ENCODE data around the gene PDGFRB. TPM values are rescaled to one million over a fixed set of nuclear protein-coding genes. Genes with fewer than 3 reads are reported as not detected.

Gene PDGFRB
- total RNA-seq, 4 donors from 2014 or later, result 148 to 225 (median 191) TPM

DNA sequence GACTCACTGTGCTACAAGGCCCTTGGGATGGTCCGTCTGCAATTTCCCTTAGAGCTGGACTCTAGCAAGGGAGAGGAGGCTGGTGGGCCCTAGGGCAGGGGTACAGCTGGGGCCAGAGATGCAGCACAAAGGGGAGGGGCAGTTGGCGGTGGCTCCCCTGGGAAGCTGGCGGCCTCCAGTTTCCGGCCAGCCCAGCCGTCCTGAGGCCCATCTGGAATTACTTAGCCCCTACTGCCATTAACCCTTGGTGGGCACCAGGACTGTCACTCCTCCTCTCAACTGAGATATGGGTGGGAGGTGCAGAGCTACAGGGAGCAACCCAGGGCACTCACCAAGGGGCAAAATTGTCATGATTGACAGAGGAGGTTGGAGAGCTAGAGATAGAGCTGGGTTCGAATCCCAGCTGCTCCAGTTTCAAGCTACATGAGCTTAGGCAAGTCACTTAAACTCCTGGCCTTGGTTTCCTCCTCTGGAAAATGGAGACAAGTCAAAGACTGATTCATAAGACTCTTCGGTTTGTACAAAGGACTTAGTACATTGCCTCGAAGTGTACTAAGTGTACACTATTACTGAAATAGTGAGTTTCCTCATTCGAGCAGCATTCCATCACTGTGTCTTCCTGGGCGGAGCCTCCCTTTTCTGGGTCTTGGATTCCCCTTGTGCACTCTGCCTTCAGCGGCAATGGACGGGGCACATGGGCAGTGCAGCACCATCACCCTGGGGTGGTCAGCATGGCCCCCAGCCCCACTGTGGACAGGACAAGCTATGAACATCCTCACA lies 2.7 kb upstream of the PDGFRB start:
- TF ChIP-seq, protein P1, sequence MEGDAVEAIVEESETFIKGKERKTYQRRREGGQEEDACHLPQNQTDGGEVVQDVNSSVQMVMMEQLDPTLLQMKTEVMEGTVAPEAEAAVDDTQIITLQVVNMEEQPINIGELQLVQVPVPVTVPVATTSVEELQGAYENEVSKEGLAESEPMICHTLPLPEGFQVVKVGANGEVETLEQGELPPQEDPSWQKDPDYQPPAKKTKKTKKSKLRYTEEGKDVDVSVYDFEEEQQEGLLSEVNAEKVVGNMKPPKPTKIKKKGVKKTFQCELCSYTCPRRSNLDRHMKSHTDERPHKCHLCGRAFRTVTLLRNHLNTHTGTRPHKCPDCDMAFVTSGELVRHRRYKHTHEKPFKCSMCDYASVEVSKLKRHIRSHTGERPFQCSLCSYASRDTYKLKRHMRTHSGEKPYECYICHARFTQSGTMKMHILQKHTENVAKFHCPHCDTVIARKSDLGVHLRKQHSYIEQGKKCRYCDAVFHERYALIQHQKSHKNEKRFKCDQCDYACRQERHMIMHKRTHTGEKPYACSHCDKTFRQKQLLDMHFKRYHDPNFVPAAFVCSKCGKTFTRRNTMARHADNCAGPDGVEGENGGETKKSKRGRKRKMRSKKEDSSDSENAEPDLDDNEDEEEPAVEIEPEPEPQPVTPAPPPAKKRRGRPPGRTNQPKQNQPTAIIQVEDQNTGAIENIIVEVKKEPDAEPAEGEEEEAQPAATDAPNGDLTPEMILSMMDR (IDR thresholded peaks at IDR 0.05; ENCODE audit: low read depth), result no peak

DNA sequence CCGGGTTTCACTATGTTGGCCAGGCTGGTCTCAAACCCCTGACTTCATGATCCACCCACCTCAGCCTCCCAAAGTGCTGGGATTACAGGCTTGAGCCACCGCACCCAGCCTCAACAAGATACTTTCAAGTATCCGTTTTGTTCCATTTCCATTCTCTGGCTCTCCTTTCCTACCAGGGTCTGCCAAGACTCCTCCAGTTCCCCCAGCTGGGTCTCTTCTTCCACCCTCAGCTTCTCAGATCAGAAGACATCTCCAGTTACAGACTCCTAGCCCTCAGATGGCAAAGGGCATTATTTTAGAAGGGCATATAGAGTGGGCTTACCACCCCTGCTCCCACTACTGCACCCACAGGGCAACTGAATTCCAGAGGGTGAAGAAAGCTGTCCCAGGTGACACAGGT lies 1.5 kb upstream of the PDGFRB start:
- TF ChIP-seq, protein P1 (IDR thresholded peaks at IDR 0.05; ENCODE audit: low read depth), result no peak

DNA sequence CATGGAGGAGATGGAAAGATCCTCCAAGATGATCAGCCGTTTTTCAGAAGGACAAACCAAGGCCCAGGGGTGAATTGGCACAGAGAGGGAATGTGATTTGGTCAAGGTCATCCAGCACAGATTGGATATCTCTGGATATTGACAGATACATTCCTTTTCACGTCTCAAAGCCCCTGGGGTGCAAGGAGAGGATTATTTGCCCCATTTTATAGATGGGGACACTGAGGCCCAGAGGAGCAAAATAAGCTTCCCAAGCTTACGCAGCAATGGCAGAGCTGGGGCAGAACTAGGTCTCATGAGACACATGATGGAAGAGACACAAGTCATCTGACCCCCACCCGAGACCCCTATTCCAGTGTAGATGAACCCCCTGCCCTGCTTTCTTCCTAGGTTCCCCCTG lies 895 bp upstream of the PDGFRB start:
- TF ChIP-seq, protein P1 (IDR thresholded peaks at IDR 0.05; ENCODE audit: low read depth), result no peak

DNA sequence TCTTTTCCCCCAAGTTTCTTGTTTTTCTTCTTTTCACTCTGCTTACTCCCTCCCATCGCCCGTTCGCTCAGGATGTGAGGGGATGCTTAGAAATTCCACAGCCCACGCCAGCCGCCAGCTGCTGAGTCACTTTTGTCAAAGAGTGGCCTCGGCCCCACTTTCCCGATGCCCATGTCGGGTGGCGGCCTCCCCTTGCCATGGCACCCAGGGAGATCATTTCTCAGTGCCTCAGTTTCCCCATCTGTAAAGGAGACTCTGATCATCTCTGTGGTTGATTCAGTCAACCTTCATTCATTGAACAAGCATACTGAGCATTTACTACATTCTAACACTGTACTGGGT lies 353 bp upstream of the PDGFRB start:
- TF ChIP-seq, protein P1 (IDR thresholded peaks at IDR 0.05; ENCODE audit: low read depth), result no peak

DNA sequence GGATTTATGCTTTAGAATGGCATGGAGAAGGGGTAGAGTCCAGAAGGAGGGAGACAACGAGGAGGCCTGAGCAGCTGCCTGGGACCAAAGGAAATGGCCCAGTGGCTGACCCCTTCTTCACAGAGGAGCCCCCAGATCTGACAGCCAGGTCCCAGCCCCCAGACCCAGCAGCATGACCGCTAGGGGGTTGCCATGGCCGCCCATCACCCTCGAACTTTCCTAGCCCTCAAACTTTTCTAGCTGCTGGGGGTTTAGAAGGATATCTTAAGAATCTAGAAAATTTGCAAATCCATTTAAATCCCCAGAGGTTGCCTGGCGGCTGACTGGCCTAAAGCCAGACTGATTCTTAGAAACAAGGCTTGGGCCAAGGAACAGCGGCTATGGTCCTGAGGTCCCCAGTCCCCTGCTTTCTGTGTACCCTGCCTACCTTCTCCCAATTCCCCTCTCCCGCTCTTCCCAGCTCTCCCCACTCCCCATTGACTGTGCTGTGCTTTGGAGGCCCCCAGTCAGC lies 972 bp downstream of the PDGFRB start:
- TF ChIP-seq, protein P1 (IDR thresholded peaks at IDR 0.05; ENCODE audit: low read depth), result no peak

DNA sequence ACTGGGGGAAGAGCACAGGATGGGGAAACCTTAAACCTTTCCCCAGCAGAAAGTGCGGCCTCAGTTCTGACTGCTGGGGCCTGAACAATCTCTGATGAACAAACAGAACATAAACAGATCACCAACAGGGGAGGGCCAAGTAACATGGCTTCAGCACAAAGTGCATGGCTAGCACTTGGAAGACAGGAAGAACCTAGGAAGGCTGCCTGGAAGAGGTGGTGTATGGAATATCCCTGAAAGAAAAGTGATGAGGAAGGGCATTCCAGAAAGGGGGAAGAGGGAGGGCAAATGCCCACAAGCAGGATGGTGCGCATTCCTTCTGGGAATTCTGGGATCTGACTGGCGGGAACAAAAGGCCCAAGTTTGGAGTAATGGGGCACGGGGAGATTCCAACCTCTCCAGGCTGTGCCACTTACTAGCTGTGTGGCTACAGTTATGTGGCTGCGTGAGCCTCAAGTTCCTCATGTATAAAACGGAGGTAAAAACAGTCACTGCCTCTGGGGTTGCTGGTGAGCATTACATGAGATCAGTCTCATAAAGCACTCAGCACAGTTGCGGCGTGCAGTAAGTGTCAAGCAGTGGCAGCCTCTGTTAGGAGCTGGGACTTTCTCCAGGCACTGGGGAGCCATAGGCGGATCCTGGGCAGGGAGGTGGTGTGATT lies 1.6 kb downstream of the PDGFRB start:
- TF ChIP-seq, protein P1 (IDR thresholded peaks at IDR 0.05; ENCODE audit: low read depth), result no peak

DNA sequence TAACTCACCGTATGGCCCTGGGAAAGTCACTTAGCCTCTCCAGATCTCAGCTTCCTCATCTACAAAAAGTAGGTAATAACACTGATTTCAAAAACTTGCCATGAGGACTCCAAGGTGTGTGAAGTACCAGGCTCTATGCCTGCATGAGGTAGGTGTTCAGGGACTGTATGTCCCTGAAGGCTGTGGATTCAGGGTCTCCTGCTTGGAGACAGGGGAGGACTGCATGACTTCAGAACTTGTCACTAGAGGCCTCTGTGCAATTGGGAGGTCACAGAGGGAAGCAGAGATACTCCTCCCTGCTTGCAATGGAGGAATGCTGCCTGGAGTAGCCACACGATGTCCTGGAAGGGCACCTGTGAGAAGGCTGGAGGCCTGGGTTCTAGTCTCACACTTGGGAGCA lies 2.2 kb downstream of the PDGFRB start:
- TF ChIP-seq, protein P1 (IDR thresholded peaks at IDR 0.05; ENCODE audit: low read depth), result no peak

All from subcutaneous adipose tissue (tissue), 4 donors.